GM23338 (cell line): Measurements from ENCODE around the gene GALNT1. TPM values are rescaled to one million over a fixed set of nuclear protein-coding genes. Genes with fewer than 3 reads are reported as not detected.

Experiments used
- ATAC-seq: fragments of 200-7000 bp; cut with Tn5 transposase; 3 replicates; pipeline ENCODE4 v1.9.1; 2020
- DNase-seq: peaks from one replicate; pipeline ENCODE4 v3.0.0-alpha.2; 2015; ENCODE audit warnings: low spot score
- H2AFZ ChIP-seq: fragments of 200-600 bp; sonication (generic); 2 replicates; pipeline ENCODE4 v1.8.0; 2016; ENCODE audit warnings: antibody characterized with exemption, mild to moderate bottlenecking, moderate library complexity
- H3F3A ChIP-seq: fragments of 200-600 bp; sonication (generic); replicated peaks from 2 replicates; pipeline ENCODE4 v1.8.0; 2017; ENCODE audit warnings: antibody characterized with exemption, mixed run types, low read depth
- H3K27ac ChIP-seq: fragments of 200-600 bp; sonication (generic); 2 replicates; pipeline ENCODE4 v1.6.1; 2016; ENCODE audit warnings: low read depth
- H3K27me3 ChIP-seq: fragments of 200-600 bp; sonication (generic); 2 replicates; pipeline ENCODE4 v1.8.0; 2016; ENCODE audit warnings: mild to moderate bottlenecking, mixed run types, moderate library complexity; ENCODE audit not compliant: insufficient read depth
- H3K36me3 ChIP-seq: fragments of 200-600 bp; sonication (generic); 2 replicates; pipeline ENCODE4 v1.8.0; 2016; ENCODE audit warnings: mild to moderate bottlenecking; ENCODE audit not compliant: insufficient read depth
- H3K4me1 ChIP-seq: fragments of 200-600 bp; sonication (generic); 2 replicates; pipeline ENCODE4 v1.8.0; 2016; ENCODE audit warnings: mild to moderate bottlenecking, moderate library complexity; ENCODE audit not compliant: insufficient read depth
- H3K4me2 ChIP-seq: fragments of 200-600 bp; sonication (generic); 2 replicates; pipeline ENCODE4 v1.7.1; 2017; ENCODE audit warnings: mixed run types
- H3K4me3 ChIP-seq: fragments of 200-600 bp; sonication (generic); 2 replicates; pipeline ENCODE4 v1.6.1; 2016; ENCODE audit warnings: mixed run types
- H3K79me2 ChIP-seq: fragments of 200-600 bp; sonication (generic); replicated peaks from 2 replicates; pipeline ENCODE4 v1.8.0; 2017; ENCODE audit warnings: mild to moderate bottlenecking; ENCODE audit not compliant: insufficient read depth
- H3K9me2 ChIP-seq: fragments of 200-600 bp; sonication (generic); 2 replicates; pipeline ENCODE4 v1.8.0; 2017; ENCODE audit not compliant: insufficient read depth
- H4K20me1 ChIP-seq: fragments of 200-600 bp; sonication (generic); replicated peaks from 2 replicates; pipeline ENCODE4 v1.8.0; 2017; ENCODE audit warnings: mild to moderate bottlenecking; ENCODE audit not compliant: insufficient read depth
- H3K27ac Mint-ChIP-seq: 2 replicates; pipeline ENCODE4 v1.8.0; 2020; ENCODE audit warnings: inconsistent platforms, mild to moderate bottlenecking, moderate library complexity, mixed read lengths
- H3K27me3 Mint-ChIP-seq: 3 replicates; pipeline ENCODE4 v1.8.0; 2022; ENCODE audit warnings: low read depth, mild to moderate bottlenecking, moderate library complexity, mixed read lengths, inconsistent platforms; ENCODE audit not compliant: insufficient read depth, poor library complexity
- H3K36me3 Mint-ChIP-seq: 3 replicates; pipeline ENCODE4 v1.8.0; 2021; ENCODE audit warnings: low read depth, mild to moderate bottlenecking, inconsistent platforms, moderate library complexity, mixed read lengths
- H3K4me1 Mint-ChIP-seq: 3 replicates; pipeline ENCODE4 v1.8.0; 2020; ENCODE audit warnings: mild to moderate bottlenecking, inconsistent platforms, mixed read lengths
- H3K4me3 Mint-ChIP-seq: 3 replicates; pipeline ENCODE4 v1.8.0; 2021; ENCODE audit warnings: moderate library complexity, mild to moderate bottlenecking, inconsistent platforms, mixed read lengths
- H3K9me3 Mint-ChIP-seq: 3 replicates; pipeline ENCODE4 v1.8.0; 2020; ENCODE audit warnings: moderate library complexity, mild to moderate bottlenecking, inconsistent platforms, mixed read lengths
- CTCF ChIP-seq, 2 experiments: fragments of 200-600 bp in 1 of 2; sonication (generic) in 1 of 2; conservative IDR thresholded peaks; 2 replicates each; pipeline versions ENCODE4 v1.5.1 to v1.6.1; 2016 to 2017; ENCODE audit warnings: antibody characterized with exemption in 2 of 2, low read depth in 2 of 2, mild to moderate bottlenecking in 2 of 2, moderate library complexity in 1 of 2
- EZH2 ChIP-seq: fragments of 200-600 bp; sonication (generic); IDR thresholded peaks from one replicate; pipeline ENCODE4 v1.8.0; 2017; ENCODE audit warnings: antibody characterized with exemption, mild to moderate bottlenecking, low read depth; ENCODE audit not compliant: unreplicated experiment
- EZH2phosphoT487 ChIP-seq: fragments of 200-600 bp; sonication (generic); IDR thresholded peaks from one replicate; pipeline ENCODE4 v1.8.1; 2018; ENCODE audit warnings: antibody characterized with exemption; ENCODE audit not compliant: unreplicated experiment
- JUNB ChIP-seq: IDR thresholded peaks from one replicate; pipeline ENCODE4 v1.6.1; 2016; ENCODE audit warnings: antibody characterized with exemption; ENCODE audit not compliant: unreplicated experiment
- NANOG ChIP-seq: IDR thresholded peaks from 2 replicates; pipeline ENCODE4 v1.6.1; 2016; ENCODE audit warnings: antibody characterized with exemption, borderline replicate concordance
- POLR2AphosphoS5 ChIP-seq: IDR thresholded peaks from 2 replicates; pipeline ENCODE4 v1.6.1; 2016; ENCODE audit warnings: antibody characterized with exemption, low read depth
- STAT1 ChIP-seq: IDR thresholded peaks from one replicate; pipeline ENCODE4 v1.6.1; 2016; ENCODE audit warnings: antibody characterized with exemption; ENCODE audit not compliant: unreplicated experiment
- ZNF114 ChIP-seq: fragments of 250-450 bp; sonication (Bioruptor Pico); IDR thresholded peaks from 2 replicates; pipeline ENCODE4 v1.5.0; 2020; ENCODE audit warnings: mild to moderate bottlenecking, moderate library complexity
- ZNF331 ChIP-seq: fragments of 250-450 bp; sonication (Bioruptor Pico); IDR thresholded peaks from 2 replicates; pipeline ENCODE4 v1.5.0; 2020; ENCODE audit warnings: low read depth, mild to moderate bottlenecking, moderate library complexity
- ZNF462 ChIP-seq: fragments of 250-450 bp; sonication (Bioruptor Pico); IDR thresholded peaks from 2 replicates; pipeline ENCODE4 v1.5.0; 2020; ENCODE audit warnings: mild to moderate bottlenecking, moderate library complexity
- polyA plus RNA-seq: library from polyadenylated mRNA; unstranded; fragments of >200 nt; fragmentation: Nextera tagmentation; extraction: Ambion mirVana; gene quantifications from 2 replicates; pipeline ENCODE4 v1.2.1, GENCODE V29; 2016
- total RNA-seq: library from RNA; depleted of rRNA; stranded (reverse); fragments of >200 nt; shearing (Covaris generic); gene quantifications from 2 replicates; pipeline ENCODE4 v1.2.3, GENCODE V29; 2014

Gene GALNT1
- total and polyA plus RNA-seq, 2 experiments from 2014 or later, result 37.4 to 60.8 TPM

DNA sequence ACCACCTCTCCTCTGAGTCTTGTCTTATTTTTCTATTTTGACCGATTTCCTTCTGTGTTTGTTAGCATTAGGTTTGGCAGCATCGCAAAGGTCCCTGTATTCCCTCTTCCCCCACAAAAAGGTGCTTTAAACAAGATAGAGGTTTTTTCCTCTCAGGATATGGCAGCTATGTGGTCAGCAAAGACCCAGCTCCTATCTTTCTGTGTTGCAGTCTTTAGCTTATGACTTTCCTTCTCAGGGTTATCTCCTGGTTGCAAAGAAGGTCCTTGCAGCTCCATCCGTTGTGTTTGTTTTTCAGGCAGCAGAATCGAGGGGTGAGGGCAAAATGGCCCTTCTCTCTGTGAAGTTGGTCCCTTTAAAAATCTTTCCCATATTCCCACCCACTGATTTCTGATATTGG, 38.4 kb downstream of the GALNT1 start:
- Mint-ChIP-seq H3K27me3 (no peaks in the 10 kb centered on the region), H3K4me3 (no peak overlapping the region), H3K27ac (no peak overlapping the region), H3K36me3 (peaks cover under 1% of the 10 kb centered on the region; the same call in 1 of the 3 replicates), H3K9me3 (peaks cover under 1% of the 10 kb centered on the region; the same call in 1 of the 3 replicates), H3K4me1 (peaks cover 4% of the 10 kb centered on the region)
- H3F3A ChIP-seq, result no peaks in the 10 kb centered on the region
- peaks cover 62% of the 10 kb centered on the region for H3K79me2 ChIP-seq
- H3K4me3 ChIP-seq, result no peak overlapping the region
- ATAC-seq (no peak), DNase-seq (no peak)
- H3K27me3 ChIP-seq, result no peaks in the 10 kb centered on the region
- no peak overlapping the region for H3K4me2 ChIP-seq
- no peaks in the 10 kb centered on the region for H3K36me3 ChIP-seq
- TF ChIP-seq NANOG (no peak), EZH2 (no peak), EZH2phosphoT487 (no peak), ZNF114 (no peak), ZNF331 (no peak), STAT1 (no peak), JUNB (no peak)
- no peak overlapping the region for H2AFZ ChIP-seq
- H3K9me2 ChIP-seq, result no peaks in the 10 kb centered on the region
- no peaks in the 10 kb centered on the region for H4K20me1 ChIP-seq
- H3K27ac ChIP-seq, result peak overlapping the region; percentile 28; the same call in 1 of the 2 replicates
- peaks cover 37% of the 10 kb centered on the region for H3K4me1 ChIP-seq

DNA sequence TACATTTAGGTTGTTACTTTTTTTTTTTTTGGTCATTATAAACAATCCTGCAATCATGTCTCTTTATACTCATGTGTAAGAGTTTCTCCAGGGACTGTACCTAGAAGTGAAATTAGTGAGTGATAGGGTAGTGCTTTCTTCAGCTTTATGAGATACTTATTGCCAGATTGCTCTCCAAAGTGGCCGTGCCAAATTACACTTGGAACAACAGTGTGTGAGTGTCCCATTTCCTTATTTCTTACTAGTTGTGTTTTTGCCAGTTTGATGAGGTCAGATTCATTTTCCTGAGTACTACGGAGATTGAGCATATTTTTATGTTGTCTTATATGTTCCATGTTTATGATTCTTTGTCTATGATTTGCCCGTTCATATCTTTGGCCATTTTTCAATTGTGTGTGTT, 39.2 kb downstream of the GALNT1 start:
- Mint-ChIP-seq H3K4me3 (no peak overlapping the region), H3K4me1 (no peaks in the 10 kb centered on the region; the same call in none of the 3 replicates), H3K27ac (no peak overlapping the region), H3K27me3 (no peaks in the 10 kb centered on the region), H3K36me3 (peaks cover 8% of the 10 kb centered on the region; the same call in 2 of the 3 replicates), H3K9me3 (peaks cover 9% of the 10 kb centered on the region)
- Histone ChIP-seq H3K27ac (no peak overlapping the region), H3F3A (no peaks in the 10 kb centered on the region), H3K4me2 (no peak overlapping the region), H3K9me2 (no peaks in the 10 kb centered on the region), H4K20me1 (no peaks in the 10 kb centered on the region), H2AFZ (no peak overlapping the region), H3K27me3 (no peaks in the 10 kb centered on the region), H3K4me1 (peaks cover 33% of the 10 kb centered on the region), H3K79me2 (peaks cover 58% of the 10 kb centered on the region), H3K4me3 (no peak overlapping the region), H3K36me3 (no peaks in the 10 kb centered on the region)
- no peak for DNase-seq
- ATAC-seq, result no peak
- TF ChIP-seq ZNF114, result no peak
- TF ChIP-seq ZNF331, result no peak
- no peak for TF ChIP-seq POLR2AphosphoS5
- TF ChIP-seq EZH2, result no peak
- no peak for TF ChIP-seq JUNB
- no peak for TF ChIP-seq NANOG
- TF ChIP-seq CTCF (conservative IDR thresholded peaks at IDR 0.05; ENCODE audit: low read depth in 2 of 2), result no peak
- TF ChIP-seq ZNF462 (CRISPR knock-in tag), result no peak
